OCI-M2 (cell line): Measurements from ENCODE around the gene ATG2A.

ENCODE experiments used
- DNase-seq: peaks from one replicate; lab custom pipeline; 2025; ENCODE audit not compliant: unreplicated experiment; lab: John Stamatoyannopoulos, UW

Gene ATG2A

GRCh38 chr11:64924910-64925284 lies 7.9 kb upstream of the ATG2A start:
- DNase-seq: no peak

DNA sequence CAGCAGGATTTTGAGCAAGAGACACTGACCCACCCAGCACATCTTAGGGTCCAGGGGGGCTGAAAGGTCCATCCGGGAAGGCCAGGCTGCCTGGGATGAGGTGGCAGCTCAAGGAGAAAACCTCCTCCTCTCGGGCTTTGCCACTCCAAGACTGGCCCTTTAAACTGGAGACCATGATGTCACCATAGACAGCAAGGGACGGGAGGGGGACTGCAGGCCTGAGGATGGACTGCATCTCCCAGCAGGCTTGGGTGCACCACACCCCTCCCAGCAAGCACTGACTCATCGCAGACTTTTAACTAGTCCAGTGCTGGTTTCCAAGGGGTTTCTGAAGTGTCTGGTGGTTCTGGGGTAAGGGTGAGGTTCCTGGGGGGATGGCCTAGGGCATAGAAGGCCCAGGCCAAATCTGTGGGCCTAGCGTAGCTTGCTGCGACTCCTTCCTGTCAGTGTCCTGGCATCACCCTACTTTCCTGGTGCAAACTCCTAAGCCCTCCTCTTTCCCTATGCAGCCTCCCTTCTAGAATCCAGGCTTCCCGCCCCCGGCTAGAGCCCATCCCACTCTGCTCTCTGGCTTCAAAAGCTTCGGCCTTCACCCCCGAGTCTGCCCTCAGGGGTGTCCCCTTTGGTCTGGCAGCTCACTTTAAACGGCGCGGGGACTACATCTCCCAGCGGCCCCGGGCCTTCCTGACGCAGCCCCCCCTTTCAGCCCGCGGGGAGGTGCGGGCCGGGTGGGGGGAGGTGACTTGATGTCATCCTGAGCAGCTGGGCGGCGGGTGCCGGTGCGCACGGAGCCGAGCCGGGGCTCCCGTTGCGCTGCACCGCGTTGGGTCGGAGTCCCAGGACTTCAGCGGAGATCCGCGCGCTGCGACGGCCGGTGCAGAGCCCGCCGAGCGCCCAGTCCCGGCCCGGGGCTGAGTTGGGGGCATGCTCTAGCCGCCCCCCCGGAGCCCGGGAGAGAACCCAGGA lies 7.2 kb upstream of the ATG2A start, which contains the start of gene PPP2R5B:
Gene PPP2R5B (plus strand): TSS at position 746 of the 966 bp plus-strand sequence. CDS start 1,046 bp downstream, outside the sequence.
- DNase-seq: peak; percentile 65

- no peak for DNase-seq
Observed at GRCh38 chr11:64923151-64923661, 6.2 kb upstream of the ATG2A start.

DNA sequence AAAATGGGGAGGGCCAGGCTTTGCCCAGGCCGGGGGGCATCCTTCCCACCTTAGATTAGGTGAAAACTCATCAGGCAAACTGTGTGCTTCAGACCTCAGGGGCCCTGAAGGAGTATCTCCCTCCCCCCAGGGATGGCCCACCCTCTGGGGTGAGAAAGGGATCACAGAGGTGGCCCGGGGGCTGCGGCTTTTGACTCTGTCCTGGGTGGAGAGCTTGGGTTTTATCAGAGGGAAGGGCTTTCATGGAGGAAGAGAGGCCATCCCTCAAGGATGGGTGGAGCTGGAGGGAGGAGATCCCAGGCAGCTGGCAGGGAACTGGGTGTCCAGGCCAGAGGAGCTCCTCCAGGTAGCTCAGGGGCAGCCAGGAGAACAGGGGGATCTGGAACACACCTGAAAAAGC lies 4.4 kb upstream of the ATG2A start:
- no peak for DNase-seq

GRCh38 chr11:64920124-64920523 lies 3.1 kb upstream of the ATG2A start:
- DNase-seq: no peak

DNA sequence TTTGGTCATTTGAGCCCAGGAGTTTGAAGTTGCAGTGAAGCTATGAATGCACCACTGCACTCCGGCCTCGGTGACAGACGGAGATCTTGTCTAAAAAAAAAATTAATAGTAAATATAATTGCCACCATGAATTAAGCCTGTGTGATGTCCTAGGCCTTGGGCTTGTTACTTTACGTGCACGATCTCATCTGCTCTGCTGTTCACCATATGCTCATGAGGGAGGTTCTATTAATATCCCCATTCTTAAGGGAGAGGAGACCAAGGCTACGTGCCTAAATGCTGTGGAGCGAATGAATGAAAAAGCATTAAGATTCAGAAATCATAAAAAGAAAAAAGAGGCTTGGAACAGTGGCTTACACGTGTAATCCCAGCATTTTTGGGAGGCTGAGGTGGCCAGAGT lies 2.6 kb upstream of the ATG2A start:
- DNase-seq: no peak

- no peak for DNase-seq
Observed at GRCh38 chr11:64918017-64918416, 1.0 kb upstream of the ATG2A start.

DNA sequence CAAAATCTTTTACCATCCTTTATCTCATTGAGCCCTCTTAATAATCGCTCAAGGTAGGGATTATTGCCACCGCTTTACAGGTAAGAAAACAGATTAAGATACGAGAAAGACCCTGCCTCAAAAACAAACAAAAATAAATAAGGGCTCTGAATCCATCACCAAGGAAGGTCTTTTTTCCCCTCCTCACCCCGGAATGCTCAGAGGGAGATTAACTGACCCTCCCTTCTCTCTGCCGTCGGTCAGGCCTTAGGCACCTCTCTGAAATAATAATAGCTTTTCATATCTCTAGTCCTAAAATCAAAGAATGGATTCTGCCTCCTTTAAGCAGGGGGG lies 620 bp upstream of the ATG2A start:
- no peak for DNase-seq

- DNase-seq: no peak
Observed at GRCh38 chr11:64916040-64916774, 802 bp downstream of the ATG2A start.

DNA sequence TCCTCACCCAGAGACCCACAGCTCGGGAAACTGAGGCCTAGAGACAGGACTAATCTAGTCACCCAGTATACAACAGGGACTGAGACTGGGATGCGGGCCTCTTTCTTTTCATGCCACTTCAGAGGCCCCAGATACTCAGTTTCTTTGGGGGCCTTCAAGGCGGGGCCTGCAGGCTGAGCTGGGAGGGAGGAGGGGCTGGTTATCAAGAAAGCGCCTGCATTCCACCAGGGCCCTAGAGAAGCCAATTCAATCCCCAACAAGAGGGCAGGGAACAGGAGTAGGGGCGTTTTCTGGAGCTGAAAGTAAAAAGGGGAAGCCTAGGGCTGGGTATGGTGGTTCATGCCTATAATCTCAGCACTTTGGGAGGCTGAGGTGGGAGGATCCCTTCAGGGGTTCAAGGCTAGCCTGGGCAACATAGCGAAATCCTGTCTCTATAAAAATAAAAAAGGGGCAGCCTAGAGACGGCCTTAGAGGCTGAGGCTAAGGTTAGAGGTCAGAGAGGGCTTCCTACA lies 1.6 kb downstream of the ATG2A start:
- no peak for DNase-seq

- DNase-seq: no peak
Observed at GRCh38 chr11:64914123-64914522, 2.9 kb downstream of the ATG2A start.

DNA sequence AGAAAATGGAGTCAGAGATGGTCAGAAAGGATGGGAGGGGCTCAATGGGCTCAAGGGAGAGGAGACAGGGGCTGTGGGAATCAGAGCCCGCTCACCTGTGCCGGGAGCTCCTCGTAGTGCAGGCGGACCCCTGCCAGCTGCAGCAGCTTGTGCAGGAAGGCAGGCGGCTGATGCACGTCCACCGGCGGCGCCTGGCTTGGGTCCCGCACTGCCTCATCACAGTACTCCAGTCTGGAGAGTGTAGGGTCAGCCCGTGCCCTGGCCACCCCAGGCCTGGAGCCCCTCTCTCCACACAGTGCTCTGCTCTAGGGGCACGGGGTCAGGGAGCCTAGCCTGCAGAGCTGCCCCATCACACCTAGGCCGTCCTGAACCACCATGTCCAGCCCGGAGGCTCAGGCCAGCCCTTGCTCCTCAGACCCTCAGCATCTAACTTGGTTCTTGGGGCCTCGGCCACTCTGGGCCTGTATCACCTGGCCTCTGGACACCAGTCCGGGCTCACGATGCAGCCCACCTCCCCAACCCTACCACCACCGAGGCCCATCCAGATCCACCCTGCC lies 3.8 kb downstream of the ATG2A start:
- no peak for DNase-seq

DNA sequence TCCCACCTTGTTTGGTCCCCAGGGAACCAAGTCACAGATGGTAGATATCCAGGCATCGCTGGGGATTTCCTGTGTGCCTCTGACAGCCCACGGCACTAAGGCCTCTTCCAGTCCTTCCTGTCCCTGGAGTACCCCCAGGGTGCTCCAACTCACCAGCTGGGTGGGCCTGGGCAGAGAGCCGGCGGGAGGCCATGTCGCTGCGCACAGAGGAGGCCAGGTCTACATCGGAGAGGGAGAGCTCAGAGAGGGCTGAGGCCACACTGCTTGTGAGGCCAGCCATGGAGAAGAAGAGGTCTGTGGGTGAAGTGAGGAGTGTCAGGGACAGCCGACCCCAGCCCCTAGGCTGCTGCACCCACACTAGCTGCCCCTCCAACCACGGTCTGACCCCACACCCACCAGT lies 5.3 kb downstream of the ATG2A start:
- no peak for DNase-seq

DNA sequence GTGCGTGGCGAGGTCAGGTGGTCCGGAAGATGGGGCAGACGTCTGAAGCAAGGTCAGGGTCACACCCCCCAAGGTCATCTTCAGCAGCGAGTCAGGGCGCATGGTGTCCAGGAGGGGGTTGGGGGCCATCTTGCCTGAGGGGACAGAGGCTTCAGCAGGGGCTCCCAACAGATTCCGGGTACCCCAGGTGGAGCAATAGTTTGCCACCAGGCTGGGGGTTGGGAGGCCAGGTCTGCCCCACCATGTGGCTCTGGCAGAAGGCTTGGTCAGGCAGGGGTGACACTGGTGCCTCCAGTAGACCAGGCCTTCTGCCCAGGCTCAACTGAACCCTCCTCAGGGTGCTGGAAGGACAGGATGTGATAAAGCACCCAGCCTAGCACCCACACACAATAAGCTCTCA lies 5.9 kb downstream of the ATG2A start:
- no peak for DNase-seq

DNA sequence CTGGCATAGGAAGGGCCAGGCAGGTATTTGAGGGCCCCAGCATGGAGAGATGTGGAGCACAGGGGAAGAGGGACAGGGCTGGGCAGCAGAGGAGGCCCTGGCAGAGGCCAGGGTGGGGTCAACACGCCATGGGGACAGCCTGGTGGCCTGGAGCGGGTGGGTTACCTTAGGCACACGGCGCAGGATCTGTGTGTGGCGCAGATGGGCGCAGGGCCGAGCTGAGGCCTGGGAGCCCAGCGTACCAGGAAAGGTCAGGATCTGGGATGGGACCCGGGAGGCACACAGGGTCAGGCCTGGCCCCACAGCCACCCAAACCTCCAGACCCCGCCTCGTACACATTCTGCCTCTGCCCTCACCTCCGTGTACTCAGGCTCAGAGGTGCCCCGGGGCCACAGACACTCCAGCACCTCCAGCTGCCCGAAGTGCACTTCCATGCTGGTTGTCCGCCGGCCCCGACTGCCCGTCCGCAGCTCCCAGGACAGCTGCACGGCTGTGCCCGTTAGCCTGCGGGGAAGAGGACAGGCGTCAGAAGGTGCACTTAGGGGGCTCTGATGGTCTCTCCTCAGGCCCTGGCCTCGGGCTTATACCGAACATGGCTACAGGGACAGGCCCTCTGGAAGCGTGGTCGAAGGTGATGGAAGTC lies 6.4 kb downstream of the ATG2A start:
- no peak for DNase-seq

GRCh38 chr11:64909653-64910343 lies 7.2 kb downstream of the ATG2A start:
- no peak for DNase-seq

DNA sequence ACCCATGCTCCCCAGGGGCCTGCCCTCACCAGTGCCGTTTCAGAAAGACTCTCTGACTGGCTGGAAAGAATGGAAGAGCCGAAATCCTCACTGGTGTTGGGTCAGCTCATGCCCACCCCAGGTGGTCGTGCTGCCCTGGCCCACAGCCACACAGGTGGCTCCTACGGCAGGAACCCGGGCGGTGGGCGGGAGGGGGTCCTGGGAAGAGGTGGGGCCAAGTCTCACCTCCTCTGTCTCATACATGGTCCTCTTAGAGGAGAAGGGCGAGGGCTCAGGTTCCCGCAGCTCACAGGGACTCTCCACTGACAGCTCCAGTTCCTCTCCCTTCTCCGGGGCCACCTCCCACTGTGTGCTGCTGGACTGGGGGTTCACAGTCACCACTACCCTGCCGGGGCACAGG lies 8.2 kb downstream of the ATG2A start:
- no peak for DNase-seq

GRCh38 chr11:64906314-64906635 lies 10.7 kb downstream of the ATG2A start:
- DNase-seq: no peak

- DNase-seq: no peak
Observed at GRCh38 chr11:64905516-64906313, 11.3 kb downstream of the ATG2A start.
